ENCODE measurements around the gene BLMH.

Gene BLMH, protein sequence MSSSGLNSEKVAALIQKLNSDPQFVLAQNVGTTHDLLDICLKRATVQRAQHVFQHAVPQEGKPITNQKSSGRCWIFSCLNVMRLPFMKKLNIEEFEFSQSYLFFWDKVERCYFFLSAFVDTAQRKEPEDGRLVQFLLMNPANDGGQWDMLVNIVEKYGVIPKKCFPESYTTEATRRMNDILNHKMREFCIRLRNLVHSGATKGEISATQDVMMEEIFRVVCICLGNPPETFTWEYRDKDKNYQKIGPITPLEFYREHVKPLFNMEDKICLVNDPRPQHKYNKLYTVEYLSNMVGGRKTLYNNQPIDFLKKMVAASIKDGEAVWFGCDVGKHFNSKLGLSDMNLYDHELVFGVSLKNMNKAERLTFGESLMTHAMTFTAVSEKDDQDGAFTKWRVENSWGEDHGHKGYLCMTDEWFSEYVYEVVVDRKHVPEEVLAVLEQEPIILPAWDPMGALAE

DNA sequence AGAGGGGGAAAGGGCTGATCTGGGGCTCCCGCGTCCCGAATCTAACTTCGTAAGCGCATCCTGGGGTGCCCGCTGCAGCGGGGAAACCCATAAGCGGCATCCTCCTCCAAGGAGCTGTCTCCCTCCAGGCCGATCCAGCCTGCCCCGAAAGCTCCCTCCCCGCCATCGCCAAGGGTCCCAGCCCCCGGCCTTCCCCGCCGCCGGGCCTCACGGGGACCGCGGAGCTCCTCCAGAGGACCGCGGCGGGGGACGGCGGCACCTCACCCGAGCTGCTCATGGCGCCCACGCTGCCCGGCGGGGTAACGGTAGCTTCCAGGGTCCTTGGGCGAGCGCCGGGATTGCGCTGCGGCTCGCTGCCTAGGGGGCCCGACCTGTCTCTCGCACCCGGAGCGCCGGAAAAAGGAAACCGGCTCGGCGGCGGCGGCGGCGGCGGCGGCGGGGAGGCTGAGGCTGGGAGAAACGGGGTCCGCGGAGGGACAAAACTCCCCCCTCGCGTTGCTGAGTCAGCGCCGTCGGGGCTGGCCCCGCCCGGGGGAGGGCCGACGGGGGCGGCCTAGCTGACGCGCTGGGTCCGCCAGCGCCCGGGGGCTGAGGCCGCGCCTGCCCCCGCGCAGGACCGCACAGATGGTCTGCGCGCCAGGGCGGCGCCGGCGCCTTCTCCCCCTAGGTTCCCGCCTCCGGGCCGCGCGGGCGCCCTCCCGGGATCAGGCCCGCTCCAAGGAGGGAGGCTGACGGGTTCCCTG is at the start of gene BLMH:
BLMH (minus strand) TSS at position 402 of the 743 bp plus-strand sequence; CDS start at position 277, 125 bp downstream.
- peak; percentile 33 to 65 for DNase-seq

DNA sequence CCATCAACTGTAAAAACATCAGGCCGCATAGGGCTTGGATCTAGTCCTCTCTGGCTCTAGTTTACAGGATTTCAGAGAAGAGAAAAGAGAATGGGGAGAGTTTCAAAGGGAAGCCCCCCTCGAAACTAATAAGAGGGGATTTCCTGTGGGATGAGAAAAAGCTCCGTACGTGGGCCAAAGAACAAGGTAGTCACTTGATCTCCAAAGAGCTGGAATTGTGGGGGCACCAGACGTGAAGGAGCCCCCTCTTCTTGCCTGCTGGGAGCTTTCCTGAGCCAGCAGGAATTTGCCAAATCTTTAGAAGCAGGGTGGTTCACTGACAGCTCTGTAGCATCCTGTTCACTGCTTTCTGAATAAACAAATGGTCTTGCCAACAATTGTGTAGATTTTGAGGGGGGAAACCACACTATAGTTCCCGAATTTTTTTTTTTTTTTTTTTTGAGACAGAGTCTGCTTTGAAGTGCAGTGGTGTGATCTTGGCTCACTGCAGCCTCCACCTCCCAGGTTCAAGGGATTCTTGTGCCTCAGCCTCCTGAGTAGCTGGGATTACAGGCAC is 49.1 kb upstream of the BLMH start:
- DNase-seq, result no peak

DNA sequence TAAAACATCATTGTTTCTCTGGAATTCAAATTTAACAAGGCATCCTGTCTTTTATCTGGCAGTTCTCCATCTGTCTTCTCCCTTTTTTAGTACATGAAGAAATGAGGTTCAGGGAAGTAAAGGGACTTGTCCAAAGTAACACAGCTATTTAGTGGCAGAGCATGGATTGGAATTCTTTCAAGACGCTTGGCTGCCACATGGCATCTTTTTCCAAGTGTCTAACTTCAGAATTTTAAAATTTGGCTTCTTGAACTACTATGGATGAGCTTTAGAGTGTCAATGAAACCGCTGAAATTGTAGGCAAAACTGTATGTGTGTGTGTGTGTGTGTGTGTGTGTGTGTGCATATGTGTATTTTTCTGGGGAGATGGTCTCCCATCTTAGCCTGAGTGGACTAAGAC is 47.3 kb upstream of the BLMH start:
- no peak for DNase-seq

DNA sequence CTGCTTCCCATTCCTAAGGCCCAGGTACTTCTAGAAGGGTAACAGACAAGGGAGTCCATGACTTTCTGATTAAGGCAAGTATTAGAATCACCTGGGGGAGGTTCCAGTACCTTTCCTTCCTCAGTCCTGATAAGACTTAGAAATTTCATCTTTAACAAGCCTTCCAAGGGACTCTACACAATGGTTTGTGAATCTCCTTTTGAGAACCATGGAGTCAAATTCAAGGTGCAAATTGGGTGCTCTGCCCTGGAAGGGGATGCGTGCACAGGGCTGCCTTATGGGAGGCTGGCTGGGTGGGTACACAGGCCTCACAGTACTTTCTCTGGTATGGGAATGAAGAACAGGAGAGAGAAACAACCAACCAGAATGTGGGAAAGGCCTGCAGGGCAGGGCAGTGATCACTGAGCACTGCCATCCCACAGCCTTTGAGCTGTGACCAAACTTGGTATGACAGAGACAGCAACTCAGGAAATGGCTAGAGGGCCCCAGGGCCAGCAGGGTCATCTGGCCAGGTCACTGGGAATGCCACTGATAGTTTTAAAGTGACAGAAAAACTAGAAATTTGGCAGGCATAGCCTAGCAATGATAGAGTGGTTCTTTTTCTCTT is 45.8 kb upstream of the BLMH start:
- no peak for DNase-seq

DNA sequence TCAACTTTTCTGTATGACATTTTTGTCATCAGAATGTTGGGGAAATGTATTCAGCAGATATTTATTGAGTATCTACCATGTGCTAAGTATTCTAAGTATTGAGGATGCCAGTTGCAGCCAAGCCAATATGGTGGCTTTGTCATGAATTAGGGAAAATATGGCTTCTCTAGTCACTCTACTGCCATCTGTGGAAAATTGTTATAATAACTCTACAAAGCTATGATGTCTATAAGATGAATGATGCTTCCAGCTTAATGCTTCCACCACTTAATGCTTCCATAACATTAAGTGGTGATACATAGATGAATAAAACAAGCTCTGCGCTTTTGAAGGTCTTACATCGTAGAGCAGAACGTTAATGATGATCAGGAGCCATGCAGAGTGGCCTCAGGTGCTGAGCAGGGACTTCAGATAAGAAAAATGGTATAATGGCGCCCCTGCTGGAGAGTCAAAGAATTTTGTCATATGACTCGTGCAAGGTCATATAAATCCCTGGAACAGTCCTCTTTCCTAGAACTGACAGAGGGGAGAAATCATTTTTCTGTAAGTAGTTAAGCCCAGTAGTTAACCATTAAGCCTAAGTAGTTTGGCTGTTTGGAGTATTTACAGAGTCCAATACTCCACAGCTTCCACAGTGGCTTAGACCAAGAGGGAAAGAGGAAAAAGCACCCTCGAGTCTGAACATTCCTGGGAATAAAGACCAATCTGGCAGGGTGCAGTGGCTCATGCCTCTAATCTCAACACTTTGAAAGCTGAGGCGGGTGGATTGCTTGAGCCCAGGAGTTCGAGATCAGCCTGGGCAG is 44.8 kb upstream of the BLMH start:
- no peak for DNase-seq

DNA sequence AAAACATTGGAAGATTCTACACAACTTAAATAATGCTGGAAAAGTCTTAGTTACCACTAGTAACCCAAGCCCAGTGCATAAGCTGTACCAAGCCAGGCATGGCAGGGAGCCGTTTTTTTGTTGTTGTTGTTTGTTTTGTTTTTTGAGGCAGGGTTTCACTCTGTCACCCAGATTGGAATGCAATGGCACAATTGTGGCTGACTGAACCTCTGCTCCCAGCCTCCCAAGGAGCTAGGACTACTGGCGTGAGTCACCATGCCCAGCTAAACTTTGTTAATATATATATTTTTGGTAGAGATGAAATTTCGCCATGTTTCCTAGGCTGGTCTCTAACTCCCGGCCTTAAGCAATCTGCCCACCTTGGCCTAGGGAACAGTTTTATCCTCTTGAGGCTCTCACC is 42.7 kb upstream of the BLMH start:
- no peak for DNase-seq

DNA sequence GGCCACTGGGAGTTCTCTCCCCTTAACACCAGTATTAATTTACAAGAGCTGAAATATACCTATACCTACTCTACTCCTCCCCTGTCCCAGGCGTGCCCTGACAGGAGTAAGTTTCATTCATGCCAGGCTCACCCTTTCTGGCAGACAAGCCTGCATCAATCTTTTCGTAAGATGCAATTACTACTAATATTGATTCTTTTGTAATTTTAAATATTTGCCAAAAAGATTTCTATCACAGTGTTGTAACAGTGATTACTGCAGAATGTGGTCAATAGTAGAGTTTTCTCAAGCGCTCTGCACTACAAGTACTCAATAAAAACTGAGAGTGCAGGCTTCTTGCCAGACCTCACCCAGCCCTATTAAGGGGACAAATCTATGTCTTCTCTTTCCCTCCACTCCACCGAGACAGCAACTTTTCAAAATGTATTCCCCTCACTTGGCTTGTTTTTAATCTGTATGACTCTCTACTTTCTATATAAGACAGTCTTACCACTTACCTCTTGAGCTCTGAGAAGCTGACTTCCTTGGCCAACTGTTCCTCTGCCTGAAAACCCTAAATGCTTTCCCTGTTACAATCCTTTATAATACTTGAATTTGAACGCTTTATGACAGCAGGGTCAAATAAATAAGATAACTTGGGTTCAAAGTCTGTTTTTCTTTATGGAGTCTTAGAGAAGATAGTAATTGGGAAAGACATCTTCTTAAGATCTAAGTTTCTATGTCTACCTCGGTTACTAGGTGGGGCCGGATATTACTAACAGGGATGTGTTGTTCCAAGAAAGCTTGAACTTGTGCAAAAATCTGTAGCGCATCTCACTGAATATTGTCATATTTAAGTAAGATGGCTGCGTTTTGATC is 42.0 kb upstream of the BLMH start, which contains the start of gene TMIGD1:
TMIGD1 (minus strand) TSS at position 555 of the 858 bp plus-strand sequence. CDS start 1,924 bp downstream, outside the sequence.
- no peak for DNase-seq

DNA sequence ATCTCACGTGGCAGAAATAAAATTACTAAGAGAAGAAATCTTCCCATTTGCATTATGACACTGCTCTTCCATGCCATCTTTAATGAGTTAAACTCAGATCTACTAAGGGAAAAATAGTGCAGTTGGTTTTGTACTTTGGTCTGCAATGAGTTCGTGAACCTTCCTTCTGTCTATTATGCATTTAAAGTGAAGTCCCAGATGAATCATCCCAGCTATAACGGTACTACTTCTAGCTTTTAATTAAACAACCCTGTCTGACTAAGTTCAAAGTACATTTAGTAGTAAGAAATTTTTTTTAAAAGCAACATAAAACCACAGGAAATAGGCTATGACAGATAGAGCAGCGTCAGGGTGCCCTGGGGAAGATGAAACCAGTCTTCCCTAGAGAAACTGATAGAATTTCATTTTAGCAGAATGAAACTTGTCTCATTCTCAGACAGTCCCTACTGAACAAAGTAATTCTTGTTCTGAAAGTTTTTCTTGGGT is 40.4 kb upstream of the BLMH start:
- no peak for DNase-seq

DNA sequence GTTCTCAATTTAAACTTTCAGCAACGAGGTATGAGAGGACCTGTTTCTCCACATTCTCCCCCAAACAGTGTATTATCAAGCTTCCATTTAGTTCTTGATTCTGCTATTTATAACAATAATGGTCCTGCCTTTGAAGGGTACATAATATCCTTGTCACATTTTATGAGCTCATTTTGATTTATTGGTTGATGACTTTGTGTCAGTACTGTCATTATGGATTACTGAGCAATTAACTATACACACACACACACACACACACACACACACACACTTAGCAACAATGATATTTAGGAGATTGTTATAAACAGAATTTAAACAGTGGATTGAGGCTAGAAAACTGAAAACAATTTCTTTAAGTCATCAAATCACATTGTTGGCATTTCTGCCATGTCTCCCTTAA is 35.1 kb upstream of the BLMH start:
- no peak for DNase-seq

DNA sequence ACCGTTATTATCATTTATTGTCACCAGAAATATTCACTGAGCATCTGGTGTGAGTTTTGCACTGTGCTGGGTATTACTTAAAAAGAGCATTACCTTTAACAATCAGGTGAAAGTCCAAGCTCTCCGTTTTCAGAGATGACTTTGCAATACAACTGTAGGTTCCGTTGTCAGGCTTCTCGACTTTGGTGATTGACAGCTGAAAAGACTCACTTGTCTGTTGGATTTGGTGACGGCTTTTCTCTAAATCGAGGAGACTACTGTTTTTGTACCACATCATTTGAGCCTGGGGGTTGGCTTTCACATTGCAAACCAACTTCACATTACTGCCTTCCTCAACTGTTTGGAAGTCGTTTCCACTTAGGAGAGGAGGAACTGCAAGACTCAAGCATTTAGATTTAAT is 33.0 kb upstream of the BLMH start:
- DNase-seq, result no peak

DNA sequence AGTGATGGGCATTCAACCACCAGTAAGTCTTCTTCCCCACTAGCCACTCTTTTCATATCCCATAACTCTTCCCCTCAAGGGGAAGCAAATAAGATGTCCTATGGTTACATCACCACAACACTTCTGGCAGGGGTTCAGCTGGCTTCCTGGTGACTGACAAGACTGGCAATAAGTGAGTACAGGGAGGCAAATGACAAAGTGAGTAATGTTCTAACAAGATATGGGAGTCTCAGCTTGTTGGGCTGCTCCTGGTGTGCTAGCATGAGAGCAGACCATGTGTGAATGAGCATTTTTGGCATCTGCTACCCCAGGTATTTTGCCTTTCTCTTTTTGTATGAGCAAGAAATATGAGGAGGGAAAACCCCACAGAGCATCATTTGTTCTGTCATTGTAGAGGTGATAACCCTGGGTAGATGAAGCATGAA is 32.2 kb upstream of the BLMH start:
- no peak for DNase-seq

DNA sequence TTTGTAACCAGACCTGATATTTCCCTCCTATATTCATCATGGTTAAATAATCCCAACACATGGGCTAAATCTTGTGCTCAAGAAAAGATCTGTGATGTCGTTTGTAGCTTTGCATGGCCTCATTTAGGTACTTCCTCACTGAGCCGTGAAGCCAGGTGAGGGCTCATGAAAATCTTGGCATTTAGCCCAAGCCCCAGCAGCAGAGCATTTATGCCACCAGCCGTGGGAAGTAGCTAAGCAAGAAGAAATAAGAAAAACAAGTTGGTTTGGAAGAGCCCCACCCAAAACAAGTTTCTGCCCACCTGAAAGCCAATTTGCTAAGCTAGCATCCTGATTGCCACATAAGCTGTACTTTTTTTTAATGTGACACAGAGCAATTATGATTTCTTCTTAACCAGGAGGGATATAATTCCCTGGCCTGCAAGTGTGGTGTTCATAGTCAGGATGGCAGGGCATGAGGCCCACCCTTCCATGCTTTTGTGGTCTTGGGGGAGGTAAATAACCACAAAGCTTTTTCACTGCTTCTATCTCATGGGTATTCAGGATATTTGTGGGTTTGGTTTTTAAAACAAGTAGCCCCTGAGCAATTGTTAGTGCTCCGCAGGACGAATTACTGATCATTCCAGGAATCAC is 31.6 kb upstream of the BLMH start:
- no peak for DNase-seq

DNA sequence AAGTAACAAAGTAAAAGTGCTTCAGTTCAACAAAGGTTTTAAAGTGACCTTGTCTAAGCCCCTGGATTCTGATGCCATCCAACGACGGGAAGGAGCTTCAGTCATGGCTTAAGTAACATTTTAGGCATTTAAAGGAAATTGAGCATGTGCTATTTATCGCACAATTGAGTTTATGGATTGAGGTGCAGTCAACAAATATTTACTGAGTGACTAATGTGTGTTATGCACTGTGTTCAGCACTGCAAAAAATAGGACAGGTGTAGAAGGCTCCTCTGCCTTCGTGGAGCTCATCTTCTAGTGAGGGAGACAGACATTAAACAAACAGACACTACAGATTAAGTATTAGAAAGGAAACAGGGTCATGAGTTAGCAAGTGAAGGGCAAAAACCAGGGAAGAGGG is 29.6 kb upstream of the BLMH start:
- no peak for DNase-seq

DNA sequence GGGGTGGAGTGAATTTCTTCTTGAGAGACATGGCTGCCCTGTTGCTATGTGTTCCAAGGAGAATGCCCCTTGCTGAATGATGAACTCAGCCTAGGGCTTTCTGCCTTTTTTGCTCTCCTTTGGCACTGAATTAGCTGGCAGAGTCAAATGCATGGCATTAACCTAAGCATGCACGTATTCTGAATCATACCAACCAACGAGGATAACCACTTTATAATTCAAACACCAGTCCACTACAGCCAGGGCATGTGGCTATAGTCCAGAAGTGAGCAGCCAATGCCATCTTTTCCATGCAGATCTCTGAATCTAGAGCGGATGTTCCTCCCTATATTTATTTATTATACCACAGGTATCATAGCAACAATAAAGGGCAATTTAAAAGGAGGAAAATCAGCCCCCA is 26.4 kb upstream of the BLMH start:
- DNase-seq, result no peak

DNA sequence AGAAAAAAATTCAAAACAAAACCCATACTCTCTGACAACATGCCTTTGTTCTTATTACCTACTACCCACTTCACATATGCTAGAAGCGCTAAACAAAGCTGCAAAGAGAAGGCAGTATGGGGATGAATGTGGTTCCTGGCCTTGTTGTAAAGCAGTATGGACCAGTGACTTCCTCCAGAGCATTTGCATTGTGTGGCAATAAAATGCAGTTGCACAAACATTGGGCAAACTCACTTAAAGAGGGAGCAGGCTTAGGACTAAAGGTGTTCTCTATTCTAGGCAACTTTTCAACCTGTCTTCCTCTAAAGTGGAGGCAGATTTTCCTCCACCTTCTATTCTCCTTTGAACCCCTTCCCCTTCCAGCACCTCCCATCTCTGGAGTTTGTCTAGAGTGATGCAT is 25.0 kb upstream of the BLMH start:
- DNase-seq, result no peak

DNA sequence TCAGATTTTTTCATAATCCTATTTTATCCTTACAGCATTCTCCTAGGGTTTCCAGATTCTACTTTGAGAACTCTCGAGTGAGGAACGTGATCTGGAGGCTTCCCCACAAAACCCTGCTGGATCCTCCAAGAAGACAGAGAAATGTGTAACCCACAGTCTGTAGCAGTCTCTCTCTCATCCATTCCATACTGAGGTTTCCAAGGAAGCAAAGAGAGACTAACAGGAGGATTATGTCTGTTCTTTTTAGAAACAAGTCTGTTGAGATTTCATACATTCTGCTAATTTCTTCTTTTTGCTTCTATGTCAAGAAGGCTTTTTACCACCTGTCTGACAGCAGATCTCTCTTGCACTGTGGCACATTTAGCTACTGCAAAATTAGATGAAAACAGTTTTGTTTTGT is 23.4 kb upstream of the BLMH start:
- no peak for DNase-seq

DNA sequence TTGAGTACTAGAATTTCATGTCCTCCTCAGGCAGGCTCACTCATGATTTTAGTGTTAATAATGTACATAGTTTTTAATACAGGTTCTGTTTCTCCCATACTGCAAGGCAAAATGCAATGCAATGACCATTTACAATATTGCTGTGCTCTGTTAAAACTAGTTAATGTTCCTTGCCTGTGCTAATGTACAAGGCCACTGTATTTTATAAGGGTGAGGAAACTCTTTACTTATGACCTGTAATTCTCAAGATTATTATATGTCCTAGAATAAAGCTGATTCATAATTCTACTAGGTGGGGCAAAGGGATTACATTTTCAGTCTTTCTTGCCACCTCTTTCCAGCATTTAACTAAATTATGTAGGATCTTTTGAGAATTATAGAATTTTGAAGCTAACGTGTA is 22.7 kb upstream of the BLMH start:
- no peak for DNase-seq

DNA sequence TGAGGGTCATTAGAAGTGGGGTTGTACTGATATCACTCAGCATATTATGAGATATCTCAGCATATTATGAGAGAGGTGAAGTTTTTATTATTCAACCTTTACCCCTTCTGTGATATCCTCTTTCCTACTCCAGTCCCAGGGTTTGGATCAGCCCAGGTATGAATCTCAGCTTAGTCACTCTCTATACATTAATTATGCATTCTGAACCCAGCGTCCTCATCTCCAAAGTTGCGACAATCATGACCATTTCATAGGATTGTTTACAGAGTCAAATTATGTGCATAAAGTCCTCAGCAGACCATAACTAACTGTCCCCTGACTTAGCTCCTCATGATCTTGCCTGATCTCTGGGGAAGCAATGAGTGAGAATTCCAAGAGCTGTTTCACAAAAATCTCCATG is 20.5 kb upstream of the BLMH start:
- no peak for DNase-seq

DNA sequence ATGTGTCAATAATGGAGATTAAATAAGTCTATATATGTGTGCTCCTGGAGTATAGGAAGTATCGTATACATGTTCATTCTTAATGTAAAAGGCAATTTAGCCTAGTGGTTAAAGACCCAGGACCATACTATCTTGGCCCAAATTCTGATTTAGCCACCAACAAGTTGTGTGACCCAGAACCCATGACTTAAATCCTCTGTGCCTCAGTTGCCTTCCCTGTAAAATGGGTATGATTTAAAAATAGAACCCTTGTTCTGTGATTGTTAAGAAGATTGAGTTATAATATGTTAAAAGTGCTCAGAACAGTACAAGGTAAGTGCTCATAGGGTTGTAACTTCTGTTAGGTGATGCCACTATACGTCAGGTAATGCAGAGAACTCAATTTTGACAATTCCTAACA is 18.8 kb upstream of the BLMH start:
- DNase-seq, result no peak

DNA sequence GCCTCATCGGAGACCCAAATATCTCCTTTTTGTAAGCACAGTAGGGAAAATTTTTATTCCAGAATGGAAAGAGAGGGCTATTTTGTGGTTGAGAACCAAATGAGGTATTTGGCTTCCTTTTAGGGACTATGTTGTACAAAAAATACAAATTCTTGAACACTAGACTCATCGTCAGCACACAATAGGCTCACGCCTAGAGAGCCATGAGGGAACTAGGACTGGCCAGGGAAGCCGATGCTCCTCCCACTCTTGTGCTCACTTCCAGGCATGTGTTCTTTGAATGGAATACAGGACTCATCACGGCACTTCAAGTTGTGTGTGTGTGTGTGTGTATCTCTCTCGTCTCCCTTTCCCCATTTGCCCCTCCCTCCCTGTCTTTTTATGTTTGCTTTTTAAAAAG is 17.8 kb upstream of the BLMH start:
- no peak for DNase-seq

DNA sequence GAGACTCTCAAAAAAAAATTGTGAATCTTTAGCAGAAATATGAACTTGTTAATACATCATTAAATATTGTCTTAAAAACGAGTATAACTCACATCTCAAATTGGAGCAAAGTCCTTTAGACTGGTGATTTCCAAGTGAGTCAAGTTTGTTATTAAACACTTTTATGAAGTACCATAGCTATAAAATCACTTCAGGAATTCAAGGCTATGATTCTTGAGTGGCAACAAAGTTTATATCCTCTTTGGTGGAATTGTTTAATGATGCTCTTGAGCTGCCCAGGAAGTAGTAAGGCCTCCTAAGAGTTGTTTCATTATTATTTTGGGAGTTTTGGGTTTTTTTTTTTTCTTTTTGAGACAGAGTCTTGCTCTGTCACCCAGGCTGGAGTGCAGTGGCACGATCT is 16.7 kb upstream of the BLMH start:
- DNase-seq, result no peak

Measured in hippocampal formation (tissue), 2 donors.